Stimulated activated CD8-positive, alpha-beta memory T cell treated with anti-CD3 and anti-CD28 coated beads, Interleukin-15, amount 100 ng/mL, for 1 hour (primary cell): Measurements from ENCODE around the gene CDS2.

ENCODE experiments used
- DNase-seq: peaks from one replicate; pipeline ENCODE4 v3.0.0-alpha.2; 2020; ENCODE audit warnings: low read depth

Gene CDS2

DNA sequence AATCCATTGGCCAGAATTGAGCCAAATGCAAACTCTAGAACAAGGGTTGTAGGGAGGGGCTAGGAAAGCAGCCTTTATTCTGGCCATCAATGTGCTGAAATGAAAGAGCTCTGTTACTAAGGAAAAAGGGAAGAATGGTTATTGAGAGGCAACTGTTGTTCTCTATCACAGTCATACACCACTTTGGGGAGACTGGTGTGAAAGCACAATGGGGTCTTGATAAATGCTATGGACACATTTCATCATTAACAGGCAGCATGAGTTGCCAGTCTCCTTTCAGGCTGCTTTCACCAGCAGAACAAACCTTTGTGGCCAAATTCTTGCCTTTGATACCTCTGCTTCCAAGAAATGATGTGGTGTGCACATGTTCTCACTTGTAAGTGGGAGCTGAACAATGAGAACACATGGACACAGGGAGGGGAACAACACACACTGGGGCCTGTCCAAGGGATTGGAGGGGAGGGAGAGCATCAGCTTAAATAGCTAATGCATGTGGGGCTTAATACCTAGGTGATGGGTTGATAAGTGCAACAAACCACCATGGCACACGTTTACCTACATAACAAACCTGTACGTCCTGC, 86.2 kb downstream of the CDS2 start:
- no peak for DNase-seq

DNA sequence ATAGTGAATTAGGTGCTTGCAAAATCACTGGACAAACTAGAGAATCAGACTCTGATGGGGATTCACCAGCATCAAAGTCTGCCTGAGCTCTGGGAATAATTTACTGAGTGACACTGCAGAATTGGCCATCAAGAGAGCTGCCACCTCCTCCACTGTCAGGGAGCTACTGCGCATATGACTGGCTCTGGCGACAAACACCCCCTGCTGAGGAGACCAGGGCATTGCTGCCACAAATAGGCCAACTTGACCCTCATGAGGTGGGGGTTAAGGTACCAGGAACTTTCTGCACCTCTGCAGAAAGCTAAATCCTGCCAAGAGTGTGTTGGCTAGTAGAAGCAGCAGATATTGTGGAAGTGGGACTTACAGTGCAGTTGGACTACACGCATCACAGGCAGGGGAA, 88.0 kb downstream of the CDS2 start:
- DNase-seq = no peak

DNA sequence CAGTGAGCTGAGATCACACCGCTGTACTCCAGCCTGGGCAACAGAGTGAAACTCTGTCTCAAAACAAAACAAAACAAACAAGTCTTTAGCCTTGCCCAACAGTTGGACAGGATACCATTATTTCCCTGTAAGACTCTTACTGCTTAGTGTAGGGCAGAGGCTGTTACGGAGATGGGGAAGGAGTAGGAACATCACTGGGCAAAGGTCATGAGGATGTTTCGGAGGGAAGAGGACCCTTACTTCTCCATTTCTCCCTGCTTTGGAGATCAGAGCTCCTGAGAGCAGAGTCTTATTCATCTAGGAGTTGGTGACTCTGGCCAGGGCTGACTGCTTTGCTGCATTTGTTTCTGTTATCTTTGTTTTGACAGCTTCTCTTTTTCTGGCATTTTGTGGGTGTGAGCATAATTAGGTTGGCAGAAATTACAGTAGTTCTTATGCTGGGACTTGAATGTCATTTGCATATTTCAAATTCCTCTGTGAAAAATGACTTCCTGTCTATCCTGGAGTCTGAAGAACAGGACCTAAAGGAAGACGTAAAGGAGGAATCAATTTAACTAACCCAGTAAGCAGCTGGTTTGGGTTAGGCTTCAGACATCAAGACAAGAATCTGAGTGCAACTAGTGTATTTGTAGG, 89.0 kb downstream of the CDS2 start:
- no peak for DNase-seq

DNA sequence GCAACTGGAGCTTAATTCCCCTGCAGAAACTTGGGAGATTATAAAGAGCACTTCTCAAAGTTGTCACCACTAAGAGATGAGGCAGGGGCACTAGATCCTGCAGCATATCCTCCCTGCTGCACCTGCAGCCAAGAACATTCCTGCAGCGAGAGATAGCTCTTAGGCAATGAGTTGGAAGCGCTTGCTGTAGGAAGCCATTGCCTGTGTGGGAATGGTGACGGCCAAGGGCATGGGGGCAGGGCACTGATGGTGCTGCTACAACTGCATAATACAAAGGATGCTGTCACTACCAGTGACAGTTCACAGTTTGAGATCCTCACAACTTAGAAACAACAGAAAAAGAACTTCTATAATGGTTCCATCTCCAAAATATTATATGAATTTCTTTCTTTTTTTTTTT, 89.9 kb downstream of the CDS2 start:
- no peak for DNase-seq

DNA sequence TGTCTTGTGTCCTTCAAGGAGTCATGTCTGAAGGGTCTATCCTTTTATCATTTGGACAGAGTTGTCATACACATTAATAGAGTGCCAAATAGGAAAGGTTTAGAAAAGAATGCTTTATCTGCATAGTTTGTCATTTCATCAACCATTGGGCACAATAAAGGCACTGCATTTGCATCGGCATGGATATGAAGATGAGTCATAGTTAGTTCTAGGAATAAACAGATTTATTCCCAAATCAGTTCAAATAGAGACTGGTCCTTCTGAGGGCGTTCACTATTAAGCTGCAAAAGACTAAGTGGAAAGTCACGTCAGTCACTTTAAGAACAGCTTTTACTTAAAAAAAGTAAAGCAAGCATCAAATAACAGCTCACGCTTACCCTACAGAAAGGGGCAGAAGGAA, 90.8 kb downstream of the CDS2 start:
- DNase-seq = no peak

DNA sequence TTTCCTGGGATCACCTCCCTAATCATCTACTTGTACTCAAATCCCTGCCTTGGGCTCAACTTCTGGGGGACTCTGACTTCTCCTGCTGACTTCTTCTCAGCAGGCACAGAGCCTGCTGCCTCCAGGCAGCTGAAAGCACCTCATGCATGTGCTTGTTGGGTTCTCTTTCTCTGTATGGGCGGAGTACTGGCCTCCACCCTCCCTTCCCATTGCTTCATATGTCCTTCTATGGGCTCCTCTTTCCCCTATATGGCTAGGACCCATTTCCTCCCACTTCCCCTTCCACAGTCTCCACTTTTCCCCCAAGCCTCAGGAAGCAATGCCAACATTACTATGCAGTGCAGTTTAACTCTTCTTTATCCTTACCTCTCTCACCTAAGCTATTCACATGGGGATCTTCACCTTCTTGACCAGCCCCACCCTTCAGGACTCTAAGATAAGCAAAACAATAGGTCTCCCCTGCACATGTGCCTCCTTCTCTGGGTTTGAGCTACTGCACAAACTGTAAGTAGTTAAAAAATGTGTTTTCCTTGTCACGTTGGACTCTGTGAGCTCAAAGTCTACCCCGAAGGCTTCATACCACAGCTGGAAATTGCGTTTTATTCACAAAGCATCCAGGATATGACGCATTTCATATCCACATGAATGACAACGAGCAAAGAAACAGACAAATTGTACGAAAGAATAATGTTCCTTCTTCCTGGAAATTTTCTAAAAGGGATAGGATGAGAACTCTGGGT, 93.7 kb downstream of the CDS2 start:
- DNase-seq = no peak

DNA sequence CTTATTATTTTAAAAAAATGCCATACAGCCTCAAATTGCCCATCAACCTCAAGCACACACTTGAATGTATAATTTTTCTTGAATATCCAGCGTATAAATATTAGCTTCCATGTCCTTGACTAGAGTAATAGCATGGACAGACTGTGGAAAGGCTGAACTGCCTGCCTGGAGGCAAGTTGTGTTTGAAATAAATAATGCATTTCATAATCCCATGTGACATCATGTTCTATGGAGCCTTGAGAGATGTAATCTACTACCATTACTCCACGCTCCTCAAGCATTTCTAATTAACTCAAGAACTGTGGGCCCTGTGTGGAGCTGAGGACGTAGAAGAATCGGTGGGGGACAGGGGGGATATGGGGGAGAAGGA, 94.2 kb downstream of the CDS2 start:
- DNase-seq = no peak

DNA sequence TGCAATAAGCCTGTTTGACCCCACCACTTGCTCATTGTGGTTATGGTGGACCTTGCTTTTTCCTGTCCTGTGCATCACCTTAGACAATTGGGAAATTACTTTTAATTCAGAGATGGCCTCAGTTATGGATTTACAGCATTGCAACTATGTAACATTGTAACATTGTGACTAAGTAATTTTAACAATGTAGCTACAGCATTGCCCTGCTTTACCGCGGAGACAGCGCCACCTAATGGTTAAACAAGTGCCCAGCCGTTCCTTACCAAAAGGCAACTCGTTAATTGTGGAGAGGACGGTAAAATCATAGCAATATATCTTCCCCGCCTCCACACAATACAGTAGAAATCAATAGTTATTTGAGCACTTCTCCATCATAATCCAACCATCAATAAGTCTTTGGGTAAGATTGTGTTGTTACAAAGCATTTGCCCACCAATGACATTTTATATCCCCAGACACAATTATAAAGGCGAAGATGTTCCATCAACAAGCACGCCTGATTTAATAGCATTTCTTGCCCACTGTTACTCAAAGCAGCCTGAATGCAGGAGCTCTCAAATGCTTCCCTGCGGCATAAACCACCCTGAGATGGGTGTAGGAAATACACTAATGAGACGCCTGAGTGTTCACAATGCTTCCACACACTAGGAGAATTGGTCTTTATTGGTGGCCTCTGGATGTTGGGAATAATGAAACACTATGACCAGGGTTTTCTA, 96.3 kb downstream of the CDS2 start:
- peak; percentile 26 for DNase-seq

DNA sequence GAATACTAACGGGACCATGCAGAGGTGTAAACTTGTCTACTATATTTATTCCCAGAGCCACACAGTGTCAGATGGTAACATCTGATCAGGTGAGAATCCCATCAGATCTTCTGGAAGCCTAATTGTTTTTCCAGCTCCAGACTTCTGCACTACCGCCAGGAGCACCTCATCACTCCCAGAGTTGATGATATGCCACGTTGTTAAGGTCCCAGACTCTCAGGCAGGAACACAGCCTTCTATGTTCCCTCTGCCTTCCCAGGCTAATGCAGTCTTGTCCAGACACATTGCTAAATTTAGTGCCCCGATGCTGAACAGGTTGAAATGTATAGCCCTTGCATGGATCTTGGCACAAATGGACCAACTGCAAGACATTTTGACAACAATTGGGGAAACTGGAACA, 103.7 kb downstream of the CDS2 start:
- DNase-seq = no peak

DNA sequence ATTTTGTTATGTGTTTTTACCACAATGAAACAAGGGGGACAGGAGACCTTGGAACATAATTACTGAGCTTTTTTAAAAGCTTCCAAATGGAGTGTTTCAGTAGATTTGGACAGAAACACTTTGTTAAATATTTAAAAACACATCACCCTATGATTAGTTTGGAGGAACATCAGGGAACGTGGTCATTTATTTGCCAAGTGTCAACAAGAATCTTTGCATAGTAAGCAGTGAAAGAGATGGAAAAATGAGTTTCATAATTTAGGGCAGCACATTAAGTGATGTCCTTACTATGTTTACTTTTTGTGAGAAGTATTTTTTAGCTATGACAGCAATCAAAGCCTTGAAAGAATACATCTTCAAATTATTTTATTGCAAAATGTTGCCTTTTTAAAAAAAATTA, 107.3 kb downstream of the CDS2 start:
- DNase-seq = no peak

DNA sequence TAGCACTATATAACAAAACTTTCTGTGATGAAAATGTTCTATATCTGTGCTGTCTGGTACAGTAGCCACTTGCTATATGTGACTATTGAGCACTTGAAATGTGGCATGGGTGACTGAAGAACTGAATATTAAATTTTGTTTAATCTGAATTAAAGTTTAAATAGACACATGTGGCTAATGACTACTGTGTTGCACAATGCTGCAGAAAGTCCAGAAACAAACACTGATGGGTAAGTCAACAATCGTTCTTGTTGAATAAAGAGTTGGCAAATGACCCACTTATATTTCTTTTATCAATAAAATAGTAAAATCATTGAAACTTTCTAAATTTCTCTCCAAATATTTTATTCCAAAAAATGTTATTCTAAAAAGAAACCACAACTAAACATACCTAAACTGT, 108.2 kb downstream of the CDS2 start:
- no peak for DNase-seq
